ENCODE measurements around the gene HMOX2. TPM values are rescaled to one million over a fixed set of nuclear protein-coding genes. Genes with fewer than 3 reads are reported as not detected.

Gene HMOX2
- total and polyA plus RNA-seq, 7 donors = 20.8 to 49.0 (median 23.3) TPM

DNA sequence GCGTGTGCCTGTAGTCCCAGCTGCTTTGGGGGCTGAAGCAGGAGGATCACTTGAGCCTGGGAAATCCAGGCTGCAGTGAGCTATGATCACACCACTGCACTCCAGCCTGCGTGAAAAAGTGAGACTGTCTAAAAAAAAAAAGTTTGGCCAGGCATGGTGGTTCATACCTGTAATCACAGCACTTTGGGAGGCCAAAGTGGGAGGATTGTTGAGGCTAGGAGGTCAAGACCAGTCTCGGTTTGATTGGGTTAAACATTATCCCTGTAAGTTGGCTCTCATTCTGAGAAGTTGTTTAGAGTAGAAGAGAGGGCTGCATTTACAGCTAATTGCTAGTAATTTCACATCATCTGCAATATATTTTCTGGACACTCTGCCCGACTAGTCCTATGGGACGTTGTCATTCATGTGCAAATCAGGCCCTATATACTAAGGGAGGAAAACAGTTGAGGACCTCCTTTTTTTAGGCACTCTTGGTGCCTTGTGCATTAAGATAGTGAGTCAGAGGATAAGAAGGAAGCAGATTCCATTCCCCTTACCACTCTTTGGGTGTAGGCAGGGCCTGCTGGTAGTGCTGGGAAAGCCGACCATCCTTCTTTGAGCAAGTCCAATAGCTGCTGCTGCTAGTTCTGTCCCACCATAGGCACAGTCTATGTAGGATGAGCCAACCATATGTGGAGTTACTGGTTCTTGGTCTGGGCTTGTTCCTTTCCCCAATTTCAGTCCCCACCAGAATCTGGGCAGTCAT is 18.7 kb downstream of the HMOX2 start:
- ATAC-seq (peak in 3 of 4 donors; percentile 37 to 70 (median 50)), DNase-seq (no peak)
- peak overlapping the region; percentile 36 for H3K27ac ChIP-seq
- no peaks in the 10 kb centered on the region for H3K27me3 ChIP-seq (ENCODE audit: insufficient read depth in 3 of 3, low read length in 2 of 3)
- intact Hi-C loops (cut with DNase I) = no loop called here
- H3K4me3 ChIP-seq = no peak overlapping the region
- TF ChIP-seq, protein P1, sequence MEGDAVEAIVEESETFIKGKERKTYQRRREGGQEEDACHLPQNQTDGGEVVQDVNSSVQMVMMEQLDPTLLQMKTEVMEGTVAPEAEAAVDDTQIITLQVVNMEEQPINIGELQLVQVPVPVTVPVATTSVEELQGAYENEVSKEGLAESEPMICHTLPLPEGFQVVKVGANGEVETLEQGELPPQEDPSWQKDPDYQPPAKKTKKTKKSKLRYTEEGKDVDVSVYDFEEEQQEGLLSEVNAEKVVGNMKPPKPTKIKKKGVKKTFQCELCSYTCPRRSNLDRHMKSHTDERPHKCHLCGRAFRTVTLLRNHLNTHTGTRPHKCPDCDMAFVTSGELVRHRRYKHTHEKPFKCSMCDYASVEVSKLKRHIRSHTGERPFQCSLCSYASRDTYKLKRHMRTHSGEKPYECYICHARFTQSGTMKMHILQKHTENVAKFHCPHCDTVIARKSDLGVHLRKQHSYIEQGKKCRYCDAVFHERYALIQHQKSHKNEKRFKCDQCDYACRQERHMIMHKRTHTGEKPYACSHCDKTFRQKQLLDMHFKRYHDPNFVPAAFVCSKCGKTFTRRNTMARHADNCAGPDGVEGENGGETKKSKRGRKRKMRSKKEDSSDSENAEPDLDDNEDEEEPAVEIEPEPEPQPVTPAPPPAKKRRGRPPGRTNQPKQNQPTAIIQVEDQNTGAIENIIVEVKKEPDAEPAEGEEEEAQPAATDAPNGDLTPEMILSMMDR (IDR thresholded peaks at IDR 0.05) = no peak
- H3K36me3 ChIP-seq (ENCODE audit: insufficient read depth in 1 of 2, low read depth in 1 of 2) = peaks cover 0 to 8% of the 10 kb centered on the region in 2 donors
- peaks cover 18% of the 10 kb centered on the region for H3K4me1 ChIP-seq
- WGBS, 3 donors = 86 to 91% (median 87%) methylated on average over 6 of the region's 6 CpGs
- no peaks in the 10 kb centered on the region for H3K9me3 ChIP-seq

DNA sequence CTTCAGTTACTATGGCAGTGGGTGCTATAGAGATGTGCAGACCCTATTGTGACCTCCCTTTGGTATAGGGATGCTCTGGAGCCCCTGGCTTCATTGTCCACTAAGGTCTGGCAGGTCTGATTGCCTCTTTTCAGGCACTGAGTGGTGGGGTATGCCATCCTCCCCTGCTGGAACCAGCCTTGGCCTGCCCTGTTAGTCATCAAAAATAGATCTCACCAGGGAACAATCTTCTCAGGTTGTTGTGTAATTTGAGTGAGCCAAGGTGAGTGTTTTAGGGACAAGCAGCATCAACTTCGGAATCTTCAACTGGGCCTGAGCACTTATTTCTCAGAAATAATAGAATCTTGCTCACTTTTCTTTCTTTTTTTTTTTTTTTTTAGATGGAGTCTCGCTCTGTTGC is 19.6 kb downstream of the HMOX2 start:
- 75 to 91% (median 83%) methylated on average over 2 of the region's 2 CpGs for WGBS, 3 donors
- Histone ChIP-seq H3K4me1 (peaks cover 27% of the 10 kb centered on the region), H3K36me3 (ENCODE audit: insufficient read depth in 1 of 2, low read depth in 1 of 2) (peaks cover 0 to 8% of the 10 kb centered on the region in 2 donors), H3K27me3 (ENCODE audit: insufficient read depth in 3 of 3, low read length in 2 of 3) (no peaks in the 10 kb centered on the region), H3K4me3 (no peak overlapping the region), H3K9me3 (no peaks in the 10 kb centered on the region), H3K27ac (no peak overlapping the region)
- TF ChIP-seq, protein P1 (IDR thresholded peaks at IDR 0.05) = no peak
- ATAC-seq (peak in 3 of 4 donors; percentile 48 to 57 (median 54)), DNase-seq (no peak)
- intact Hi-C loops (cut with DNase I) = no loop called here

DNA sequence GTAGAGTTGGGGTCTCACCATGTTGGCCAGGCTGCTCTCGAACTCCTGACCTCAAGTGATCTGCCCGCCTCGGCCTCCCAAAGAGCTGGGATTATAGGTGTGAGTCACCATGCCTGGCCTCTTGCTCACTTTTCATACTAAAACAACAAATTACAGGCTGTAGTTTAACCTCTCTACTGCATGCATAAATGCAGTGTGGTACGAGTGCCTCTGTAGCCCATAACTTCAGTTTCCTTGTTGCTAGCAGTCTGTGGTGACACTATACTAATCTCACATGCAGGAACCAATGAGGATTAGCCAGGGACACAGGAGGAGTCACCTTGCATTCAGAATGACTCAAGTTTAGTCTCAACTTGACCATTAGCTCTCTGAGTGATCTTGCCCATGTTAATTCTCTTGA is 20.1 kb downstream of the HMOX2 start:
- no peak overlapping the region for H3K27ac ChIP-seq
- intact Hi-C loops (cut with DNase I) = no loop called here

DNA sequence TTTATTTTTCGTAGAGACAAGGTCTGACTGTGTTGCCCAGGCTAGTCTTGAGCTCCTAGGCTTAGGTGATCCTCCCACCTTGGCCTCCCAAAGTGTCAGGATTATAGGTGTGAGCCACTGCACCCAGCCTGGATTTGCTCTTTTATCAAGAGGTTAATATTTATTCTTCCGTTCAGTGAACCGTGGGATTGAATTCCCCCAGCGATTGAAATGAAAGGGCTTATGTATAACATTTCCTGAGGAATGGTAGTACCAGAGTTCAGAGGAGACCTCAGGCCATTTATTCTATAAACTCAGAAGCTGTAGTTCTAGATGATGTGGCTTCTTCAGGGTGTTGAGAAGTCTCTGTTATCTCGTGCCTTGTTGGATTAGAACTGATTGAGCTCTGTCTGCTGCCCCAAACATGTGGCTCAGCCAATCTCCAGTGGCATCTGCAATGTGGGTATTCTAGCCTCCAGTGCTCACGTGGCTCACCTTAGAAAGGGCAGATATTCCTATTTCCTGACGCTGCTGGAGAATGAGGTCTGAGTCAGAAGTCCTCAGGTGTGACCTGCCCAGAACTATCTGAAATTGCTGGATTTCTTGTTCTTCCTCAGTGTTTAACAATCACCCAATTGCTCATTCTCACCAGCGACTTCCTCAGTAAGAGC is 22.5 kb downstream of the HMOX2 start:
- TF ChIP-seq, protein P1 (IDR thresholded peaks at IDR 0.05) = no peak
- Histone ChIP-seq H3K4me3 (no peak overlapping the region), H3K27me3 (ENCODE audit: insufficient read depth in 3 of 3, low read length in 2 of 3) (no peaks in the 10 kb centered on the region), H3K36me3 (ENCODE audit: insufficient read depth in 1 of 2, low read depth in 1 of 2) (peaks cover 0 to 8% of the 10 kb centered on the region in 2 donors), H3K27ac (no peak overlapping the region), H3K9me3 (no peaks in the 10 kb centered on the region), H3K4me1 (peaks cover 31% of the 10 kb centered on the region)
- DNase-seq (no peak), ATAC-seq (no peak)
- 89 to 91% (median 91%) methylated on average over 8 of the region's 8 CpGs for WGBS, 3 donors
- intact Hi-C loops (cut with DNase I) = no loop called here

More for the DNA sequence above, 20.1 kb downstream of the HMOX2 start:
- peaks cover 31% of the 10 kb centered on the region for H3K4me1 ChIP-seq
- TF ChIP-seq, protein P1 (IDR thresholded peaks at IDR 0.05) = no peak
- WGBS, 3 donors = 92 to 100% (median 93%) methylated on average over 4 of the region's 4 CpGs
- ATAC-seq (no peak), DNase-seq (no peak)
- H3K9me3 ChIP-seq = no peaks in the 10 kb centered on the region
- H3K4me3 ChIP-seq = no peak overlapping the region
- no peaks in the 10 kb centered on the region for H3K27me3 ChIP-seq (ENCODE audit: insufficient read depth in 3 of 3, low read length in 2 of 3)
- H3K36me3 ChIP-seq (ENCODE audit: insufficient read depth in 1 of 2, low read depth in 1 of 2) = peaks cover 0 to 8% of the 10 kb centered on the region in 2 donors

Measured in psoas muscle (tissue), 8 donors.